GM23338 (cell line): ENCODE results near the gene EYS. TPM values are rescaled to one million over a fixed set of nuclear protein-coding genes. Genes with fewer than 3 reads are reported as not detected.

ENCODE experiments used
- ATAC-seq: fragments of 200-7000 bp; cut with Tn5 transposase; 3 replicates; pipeline ENCODE4 v1.9.1; 2020
- DNase-seq: peaks from one replicate; pipeline ENCODE4 v3.0.0-alpha.2; 2015; ENCODE audit warnings: low spot score
- H2AFZ ChIP-seq: fragments of 200-600 bp; sonication (generic); 2 replicates; pipeline ENCODE4 v1.8.0; 2016; ENCODE audit warnings: antibody characterized with exemption, mild to moderate bottlenecking, moderate library complexity
- H3F3A ChIP-seq: fragments of 200-600 bp; sonication (generic); replicated peaks from 2 replicates; pipeline ENCODE4 v1.8.0; 2017; ENCODE audit warnings: antibody characterized with exemption, mixed run types, low read depth
- H3K27ac ChIP-seq: fragments of 200-600 bp; sonication (generic); 2 replicates; pipeline ENCODE4 v1.6.1; 2016; ENCODE audit warnings: low read depth
- H3K27me3 ChIP-seq: fragments of 200-600 bp; sonication (generic); 2 replicates; pipeline ENCODE4 v1.8.0; 2016; ENCODE audit warnings: mild to moderate bottlenecking, mixed run types, moderate library complexity; ENCODE audit not compliant: insufficient read depth
- H3K36me3 ChIP-seq: fragments of 200-600 bp; sonication (generic); 2 replicates; pipeline ENCODE4 v1.8.0; 2016; ENCODE audit warnings: mild to moderate bottlenecking; ENCODE audit not compliant: insufficient read depth
- H3K4me1 ChIP-seq: fragments of 200-600 bp; sonication (generic); 2 replicates; pipeline ENCODE4 v1.8.0; 2016; ENCODE audit warnings: mild to moderate bottlenecking, moderate library complexity; ENCODE audit not compliant: insufficient read depth
- H3K4me2 ChIP-seq: fragments of 200-600 bp; sonication (generic); 2 replicates; pipeline ENCODE4 v1.7.1; 2017; ENCODE audit warnings: mixed run types
- H3K4me3 ChIP-seq: fragments of 200-600 bp; sonication (generic); 2 replicates; pipeline ENCODE4 v1.6.1; 2016; ENCODE audit warnings: mixed run types
- H3K79me2 ChIP-seq: fragments of 200-600 bp; sonication (generic); replicated peaks from 2 replicates; pipeline ENCODE4 v1.8.0; 2017; ENCODE audit warnings: mild to moderate bottlenecking; ENCODE audit not compliant: insufficient read depth
- H3K9me2 ChIP-seq: fragments of 200-600 bp; sonication (generic); 2 replicates; pipeline ENCODE4 v1.8.0; 2017; ENCODE audit not compliant: insufficient read depth
- H4K20me1 ChIP-seq: fragments of 200-600 bp; sonication (generic); replicated peaks from 2 replicates; pipeline ENCODE4 v1.8.0; 2017; ENCODE audit warnings: mild to moderate bottlenecking; ENCODE audit not compliant: insufficient read depth
- H3K27ac Mint-ChIP-seq: 2 replicates; pipeline ENCODE4 v1.8.0; 2020; ENCODE audit warnings: inconsistent platforms, mild to moderate bottlenecking, moderate library complexity, mixed read lengths
- H3K27me3 Mint-ChIP-seq: 3 replicates; pipeline ENCODE4 v1.8.0; 2022; ENCODE audit warnings: low read depth, mild to moderate bottlenecking, moderate library complexity, mixed read lengths, inconsistent platforms; ENCODE audit not compliant: insufficient read depth, poor library complexity
- H3K36me3 Mint-ChIP-seq: 3 replicates; pipeline ENCODE4 v1.8.0; 2021; ENCODE audit warnings: low read depth, mild to moderate bottlenecking, inconsistent platforms, moderate library complexity, mixed read lengths
- H3K4me1 Mint-ChIP-seq: 3 replicates; pipeline ENCODE4 v1.8.0; 2020; ENCODE audit warnings: mild to moderate bottlenecking, inconsistent platforms, mixed read lengths
- H3K4me3 Mint-ChIP-seq: 3 replicates; pipeline ENCODE4 v1.8.0; 2021; ENCODE audit warnings: moderate library complexity, mild to moderate bottlenecking, inconsistent platforms, mixed read lengths
- H3K9me3 Mint-ChIP-seq: 3 replicates; pipeline ENCODE4 v1.8.0; 2020; ENCODE audit warnings: moderate library complexity, mild to moderate bottlenecking, inconsistent platforms, mixed read lengths
- CREB1 ChIP-seq: fragments of 250-450 bp; sonication (Bioruptor Pico); IDR thresholded peaks from 2 replicates; pipeline ENCODE4 v1.5.0; 2020; ENCODE audit warnings: low read depth, mild to moderate bottlenecking, moderate library complexity
- ETS1 ChIP-seq: IDR thresholded peaks from 2 replicates; pipeline ENCODE4 v1.6.1; 2016; ENCODE audit warnings: antibody characterized with exemption
- JUNB ChIP-seq: IDR thresholded peaks from one replicate; pipeline ENCODE4 v1.6.1; 2016; ENCODE audit warnings: antibody characterized with exemption; ENCODE audit not compliant: unreplicated experiment
- NANOG ChIP-seq: IDR thresholded peaks from 2 replicates; pipeline ENCODE4 v1.6.1; 2016; ENCODE audit warnings: antibody characterized with exemption, borderline replicate concordance
- STAT1 ChIP-seq: IDR thresholded peaks from one replicate; pipeline ENCODE4 v1.6.1; 2016; ENCODE audit warnings: antibody characterized with exemption; ENCODE audit not compliant: unreplicated experiment
- ZNF114 ChIP-seq: fragments of 250-450 bp; sonication (Bioruptor Pico); IDR thresholded peaks from 2 replicates; pipeline ENCODE4 v1.5.0; 2020; ENCODE audit warnings: mild to moderate bottlenecking, moderate library complexity
- ZNF331 ChIP-seq: fragments of 250-450 bp; sonication (Bioruptor Pico); IDR thresholded peaks from 2 replicates; pipeline ENCODE4 v1.5.0; 2020; ENCODE audit warnings: low read depth, mild to moderate bottlenecking, moderate library complexity
- polyA plus RNA-seq: library from polyadenylated mRNA; unstranded; fragments of >200 nt; fragmentation: Nextera tagmentation; extraction: Ambion mirVana; gene quantifications from 2 replicates; pipeline ENCODE4 v1.2.1, GENCODE V29; 2016
- total RNA-seq: library from RNA; depleted of rRNA; stranded (reverse); fragments of >200 nt; shearing (Covaris generic); gene quantifications from 2 replicates; pipeline ENCODE4 v1.2.3, GENCODE V29; 2014
- TF ChIP-seq, protein P1 (sequence below): IDR thresholded peaks from one replicate; pipeline ENCODE4 v1.6.1; 2018; ENCODE audit warnings: antibody characterized with exemption; ENCODE audit not compliant: unreplicated experiment
- TF ChIP-seq, protein P2 (sequence below): fragments of 250-450 bp; sonication (Bioruptor Pico); IDR thresholded peaks from 2 replicates; pipeline ENCODE4 v1.5.0; 2020; ENCODE audit warnings: mild to moderate bottlenecking, moderate library complexity

EYS gene
- total and polyA plus RNA-seq, 2 experiments from 2014 or later: 0.38 to 0.52 TPM

- Histone ChIP-seq H3K79me2 (no peaks in the 10 kb centered on the region), H3K36me3 (no peaks in the 10 kb centered on the region), H3K4me2 (no peak overlapping the region), H4K20me1 (no peaks in the 10 kb centered on the region), H3K27me3 (no peaks in the 10 kb centered on the region), H2AFZ (no peak overlapping the region), H3F3A (no peaks in the 10 kb centered on the region), H3K4me3 (no peak overlapping the region), H3K27ac (no peak overlapping the region), H3K9me2 (no peaks in the 10 kb centered on the region), H3K4me1 (no peaks in the 10 kb centered on the region)
- Mint-ChIP-seq H3K4me3 (no peak overlapping the region), H3K4me1 (no peaks in the 10 kb centered on the region), H3K27me3 (no peaks in the 10 kb centered on the region), H3K9me3 (no peaks in the 10 kb centered on the region; the same call in 2 of the 3 replicates), H3K36me3 (no peaks in the 10 kb centered on the region), H3K27ac (no peak overlapping the region)
- TF ChIP-seq ZNF331 (CRISPR knock-in tag) (no peak), JUNB (no peak)
- DNase-seq (no peak), ATAC-seq (no peak)
Measured at GRCh38 chr6:64231928-64232327, 1475.1 kb downstream of the EYS start.

DNA sequence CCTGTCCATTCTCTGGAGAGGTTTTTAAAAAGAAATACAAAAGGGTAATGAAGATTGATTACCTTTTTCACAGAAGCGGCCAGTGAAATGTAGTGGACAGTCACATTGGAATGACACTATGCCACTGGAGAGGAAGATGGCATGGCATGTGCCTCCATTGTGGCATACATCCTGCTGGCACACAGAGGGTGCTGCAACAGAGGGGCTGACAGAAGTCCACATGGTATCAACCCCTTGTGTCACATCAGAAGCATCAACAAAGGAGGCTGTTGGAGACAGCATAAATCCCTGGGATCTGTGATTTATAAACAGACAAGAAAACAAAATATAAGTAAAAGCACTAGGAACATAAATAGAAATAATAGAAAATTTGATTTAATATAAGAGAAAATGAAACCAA lies 1476.5 kb downstream of the EYS start:
- no peak overlapping the region for H3K4me3 ChIP-seq
- ATAC-seq (no peak), DNase-seq (no peak)
- H3K27ac ChIP-seq: no peak overlapping the region
- no peaks in the 10 kb centered on the region for H3K4me1 Mint-ChIP-seq
- no peaks in the 10 kb centered on the region for H3K4me1 ChIP-seq
- no peak overlapping the region for H3K4me3 Mint-ChIP-seq
- no peaks in the 10 kb centered on the region for H3K9me3 Mint-ChIP-seq
- no peaks in the 10 kb centered on the region for H3K36me3 ChIP-seq
- H3K4me2 ChIP-seq: no peak overlapping the region
- H3K27me3 ChIP-seq: no peaks in the 10 kb centered on the region
- no peaks in the 10 kb centered on the region for H3K27me3 Mint-ChIP-seq
- H4K20me1 ChIP-seq: no peaks in the 10 kb centered on the region
- no peaks in the 10 kb centered on the region for H3K79me2 ChIP-seq
- H3K27ac Mint-ChIP-seq: no peak overlapping the region
- TF ChIP-seq NANOG (no peak), STAT1 (no peak), ZNF114 (CRISPR knock-in tag) (no peak), ETS1 (no peak), CREB1 (CRISPR knock-in tag) (no peak), JUNB (no peak)
- TF ChIP-seq, protein P1, sequence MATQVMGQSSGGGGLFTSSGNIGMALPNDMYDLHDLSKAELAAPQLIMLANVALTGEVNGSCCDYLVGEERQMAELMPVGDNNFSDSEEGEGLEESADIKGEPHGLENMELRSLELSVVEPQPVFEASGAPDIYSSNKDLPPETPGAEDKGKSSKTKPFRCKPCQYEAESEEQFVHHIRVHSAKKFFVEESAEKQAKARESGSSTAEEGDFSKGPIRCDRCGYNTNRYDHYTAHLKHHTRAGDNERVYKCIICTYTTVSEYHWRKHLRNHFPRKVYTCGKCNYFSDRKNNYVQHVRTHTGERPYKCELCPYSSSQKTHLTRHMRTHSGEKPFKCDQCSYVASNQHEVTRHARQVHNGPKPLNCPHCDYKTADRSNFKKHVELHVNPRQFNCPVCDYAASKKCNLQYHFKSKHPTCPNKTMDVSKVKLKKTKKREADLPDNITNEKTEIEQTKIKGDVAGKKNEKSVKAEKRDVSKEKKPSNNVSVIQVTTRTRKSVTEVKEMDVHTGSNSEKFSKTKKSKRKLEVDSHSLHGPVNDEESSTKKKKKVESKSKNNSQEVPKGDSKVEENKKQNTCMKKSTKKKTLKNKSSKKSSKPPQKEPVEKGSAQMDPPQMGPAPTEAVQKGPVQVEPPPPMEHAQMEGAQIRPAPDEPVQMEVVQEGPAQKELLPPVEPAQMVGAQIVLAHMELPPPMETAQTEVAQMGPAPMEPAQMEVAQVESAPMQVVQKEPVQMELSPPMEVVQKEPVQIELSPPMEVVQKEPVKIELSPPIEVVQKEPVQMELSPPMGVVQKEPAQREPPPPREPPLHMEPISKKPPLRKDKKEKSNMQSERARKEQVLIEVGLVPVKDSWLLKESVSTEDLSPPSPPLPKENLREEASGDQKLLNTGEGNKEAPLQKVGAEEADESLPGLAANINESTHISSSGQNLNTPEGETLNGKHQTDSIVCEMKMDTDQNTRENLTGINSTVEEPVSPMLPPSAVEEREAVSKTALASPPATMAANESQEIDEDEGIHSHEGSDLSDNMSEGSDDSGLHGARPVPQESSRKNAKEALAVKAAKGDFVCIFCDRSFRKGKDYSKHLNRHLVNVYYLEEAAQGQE: no peak
- TF ChIP-seq, protein P2, sequence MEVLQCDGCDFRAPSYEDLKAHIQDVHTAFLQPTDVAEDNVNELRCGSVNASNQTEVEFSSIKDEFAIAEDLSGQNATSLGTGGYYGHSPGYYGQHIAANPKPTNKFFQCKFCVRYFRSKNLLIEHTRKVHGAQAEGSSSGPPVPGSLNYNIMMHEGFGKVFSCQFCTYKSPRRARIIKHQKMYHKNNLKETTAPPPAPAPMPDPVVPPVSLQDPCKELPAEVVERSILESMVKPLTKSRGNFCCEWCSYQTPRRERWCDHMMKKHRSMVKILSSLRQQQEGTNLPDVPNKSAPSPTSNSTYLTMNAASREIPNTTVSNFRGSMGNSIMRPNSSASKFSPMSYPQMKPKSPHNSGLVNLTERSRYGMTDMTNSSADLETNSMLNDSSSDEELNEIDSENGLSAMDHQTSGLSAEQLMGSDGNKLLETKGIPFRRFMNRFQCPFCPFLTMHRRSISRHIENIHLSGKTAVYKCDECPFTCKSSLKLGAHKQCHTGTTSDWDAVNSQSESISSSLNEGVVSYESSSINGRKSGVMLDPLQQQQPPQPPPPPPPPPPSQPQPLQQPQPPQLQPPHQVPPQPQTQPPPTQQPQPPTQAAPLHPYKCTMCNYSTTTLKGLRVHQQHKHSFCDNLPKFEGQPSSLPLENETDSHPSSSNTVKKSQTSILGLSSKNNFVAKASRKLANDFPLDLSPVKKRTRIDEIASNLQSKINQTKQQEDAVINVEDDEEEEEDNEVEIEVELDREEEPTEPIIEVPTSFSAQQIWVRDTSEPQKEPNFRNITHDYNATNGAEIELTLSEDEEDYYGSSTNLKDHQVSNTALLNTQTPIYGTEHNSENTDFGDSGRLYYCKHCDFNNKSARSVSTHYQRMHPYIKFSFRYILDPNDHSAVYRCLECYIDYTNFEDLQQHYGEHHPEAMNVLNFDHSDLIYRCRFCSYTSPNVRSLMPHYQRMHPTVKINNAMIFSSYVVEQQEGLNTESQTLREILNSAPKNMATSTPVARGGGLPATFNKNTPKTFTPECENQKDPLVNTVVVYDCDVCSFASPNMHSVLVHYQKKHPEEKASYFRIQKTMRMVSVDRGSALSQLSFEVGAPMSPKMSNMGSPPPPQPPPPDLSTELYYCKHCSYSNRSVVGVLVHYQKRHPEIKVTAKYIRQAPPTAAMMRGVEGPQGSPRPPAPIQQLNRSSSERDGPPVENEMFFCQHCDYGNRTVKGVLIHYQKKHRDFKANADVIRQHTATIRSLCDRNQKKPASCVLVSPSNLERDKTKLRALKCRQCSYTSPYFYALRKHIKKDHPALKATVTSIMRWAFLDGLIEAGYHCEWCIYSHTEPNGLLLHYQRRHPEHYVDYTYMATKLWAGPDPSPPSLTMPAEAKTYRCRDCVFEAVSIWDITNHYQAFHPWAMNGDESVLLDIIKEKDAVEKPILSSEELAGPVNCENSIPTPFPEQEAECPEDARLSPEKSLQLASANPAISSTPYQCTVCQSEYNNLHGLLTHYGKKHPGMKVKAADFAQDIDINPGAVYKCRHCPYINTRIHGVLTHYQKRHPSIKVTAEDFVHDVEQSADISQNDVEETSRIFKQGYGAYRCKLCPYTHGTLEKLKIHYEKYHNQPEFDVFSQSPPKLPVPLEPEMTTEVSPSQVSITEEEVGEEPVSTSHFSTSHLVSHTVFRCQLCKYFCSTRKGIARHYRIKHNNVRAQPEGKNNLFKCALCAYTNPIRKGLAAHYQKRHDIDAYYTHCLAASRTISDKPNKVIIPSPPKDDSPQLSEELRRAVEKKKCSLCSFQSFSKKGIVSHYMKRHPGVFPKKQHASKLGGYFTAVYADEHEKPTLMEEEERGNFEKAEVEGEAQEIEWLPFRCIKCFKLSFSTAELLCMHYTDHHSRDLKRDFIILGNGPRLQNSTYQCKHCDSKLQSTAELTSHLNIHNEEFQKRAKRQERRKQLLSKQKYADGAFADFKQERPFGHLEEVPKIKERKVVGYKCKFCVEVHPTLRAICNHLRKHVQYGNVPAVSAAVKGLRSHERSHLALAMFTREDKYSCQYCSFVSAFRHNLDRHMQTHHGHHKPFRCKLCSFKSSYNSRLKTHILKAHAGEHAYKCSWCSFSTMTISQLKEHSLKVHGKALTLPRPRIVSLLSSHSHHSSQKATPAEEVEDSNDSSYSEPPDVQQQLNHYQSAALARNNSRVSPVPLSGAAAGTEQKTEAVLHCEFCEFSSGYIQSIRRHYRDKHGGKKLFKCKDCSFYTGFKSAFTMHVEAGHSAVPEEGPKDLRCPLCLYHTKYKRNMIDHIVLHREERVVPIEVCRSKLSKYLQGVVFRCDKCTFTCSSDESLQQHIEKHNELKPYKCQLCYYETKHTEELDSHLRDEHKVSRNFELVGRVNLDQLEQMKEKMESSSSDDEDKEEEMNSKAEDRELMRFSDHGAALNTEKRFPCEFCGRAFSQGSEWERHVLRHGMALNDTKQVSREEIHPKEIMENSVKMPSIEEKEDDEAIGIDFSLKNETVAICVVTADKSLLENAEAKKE (CRISPR knock-in tag): no peak
- no peaks in the 10 kb centered on the region for H3K36me3 Mint-ChIP-seq
- H3F3A ChIP-seq: no peaks in the 10 kb centered on the region
- no peak overlapping the region for H2AFZ ChIP-seq
- H3K9me2 ChIP-seq: no peaks in the 10 kb centered on the region
